Measurements from ENCODE around the gene PPARA.

GRCh38 chr22:46262449-46263215 is 112.3 kb downstream of the PPARA start:
- TF ChIP-seq, protein P1, sequence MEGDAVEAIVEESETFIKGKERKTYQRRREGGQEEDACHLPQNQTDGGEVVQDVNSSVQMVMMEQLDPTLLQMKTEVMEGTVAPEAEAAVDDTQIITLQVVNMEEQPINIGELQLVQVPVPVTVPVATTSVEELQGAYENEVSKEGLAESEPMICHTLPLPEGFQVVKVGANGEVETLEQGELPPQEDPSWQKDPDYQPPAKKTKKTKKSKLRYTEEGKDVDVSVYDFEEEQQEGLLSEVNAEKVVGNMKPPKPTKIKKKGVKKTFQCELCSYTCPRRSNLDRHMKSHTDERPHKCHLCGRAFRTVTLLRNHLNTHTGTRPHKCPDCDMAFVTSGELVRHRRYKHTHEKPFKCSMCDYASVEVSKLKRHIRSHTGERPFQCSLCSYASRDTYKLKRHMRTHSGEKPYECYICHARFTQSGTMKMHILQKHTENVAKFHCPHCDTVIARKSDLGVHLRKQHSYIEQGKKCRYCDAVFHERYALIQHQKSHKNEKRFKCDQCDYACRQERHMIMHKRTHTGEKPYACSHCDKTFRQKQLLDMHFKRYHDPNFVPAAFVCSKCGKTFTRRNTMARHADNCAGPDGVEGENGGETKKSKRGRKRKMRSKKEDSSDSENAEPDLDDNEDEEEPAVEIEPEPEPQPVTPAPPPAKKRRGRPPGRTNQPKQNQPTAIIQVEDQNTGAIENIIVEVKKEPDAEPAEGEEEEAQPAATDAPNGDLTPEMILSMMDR (IDR thresholded peaks at IDR 0.05; ENCODE audit: insufficient read depth, low read depth, low read length): no peak
- TF ChIP-seq EZH2 (IDR thresholded peaks at IDR 0.05; ENCODE audit: insufficient read depth, low read length): no peak

All from astrocyte (in vitro differentiated cells and primary cell).